NK-92 treated with Interleukin-12 subunit alpha and Interleukin-12 subunit beta, amount 100 ng/mL, for 24 hours (cell line): Measurements from ENCODE around the gene BMF.
"Not testable (repeated sequence)": the region's sequence is repeated elsewhere in the genome, so short reads cannot be mapped to it uniquely, and the experiment has no call there.

Experiments used
- DNase-seq: peaks from one replicate; lab custom pipeline; 2025; lab: John Stamatoyannopoulos, UW

The BMF gene

DNA sequence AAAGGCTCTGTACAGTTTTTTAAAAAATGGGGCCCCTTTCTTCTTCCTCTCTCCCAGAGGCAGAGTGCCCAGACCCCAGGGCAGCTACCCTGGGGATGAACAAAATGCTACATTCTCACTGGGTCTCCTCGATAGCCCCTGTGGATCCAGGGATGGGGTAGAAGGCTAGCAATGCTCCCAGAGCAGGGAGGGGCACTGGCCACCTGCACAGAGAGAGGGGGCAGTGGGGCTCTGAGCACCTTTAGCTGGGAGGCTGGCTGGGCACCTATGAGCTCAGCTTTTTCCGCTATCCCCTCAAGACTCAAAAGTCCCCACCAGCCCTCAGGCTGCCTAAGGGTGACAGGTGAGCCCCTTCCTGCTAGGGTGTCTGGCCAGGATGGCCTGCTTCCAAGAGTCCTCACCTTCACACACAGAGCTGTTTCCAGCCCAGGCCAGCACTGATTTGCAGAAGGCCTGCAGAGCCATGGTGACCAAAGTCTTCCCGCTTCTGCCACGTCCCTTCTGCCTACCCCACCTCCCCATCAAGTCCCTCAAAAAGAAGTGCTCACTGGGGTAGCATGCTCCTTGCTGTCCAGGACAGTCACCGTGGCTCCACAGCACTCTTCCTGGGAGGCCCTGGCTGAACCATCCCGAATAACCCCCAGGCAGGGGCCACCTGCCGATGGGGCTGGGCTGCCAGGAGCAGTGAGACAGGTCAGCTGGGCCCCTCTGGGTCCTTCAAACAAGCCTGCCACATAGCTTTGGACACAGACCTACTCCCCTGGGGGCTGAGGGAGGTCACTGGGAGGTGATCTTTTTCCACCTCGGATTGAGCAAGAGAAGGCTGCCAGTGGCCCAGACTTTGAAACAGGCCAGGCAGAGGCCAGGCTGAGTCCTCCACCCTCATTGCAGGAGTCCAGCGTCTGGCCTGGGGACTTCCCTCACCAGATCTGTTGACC is 20.4 kb downstream of the BMF start:
- no peak for DNase-seq

DNA sequence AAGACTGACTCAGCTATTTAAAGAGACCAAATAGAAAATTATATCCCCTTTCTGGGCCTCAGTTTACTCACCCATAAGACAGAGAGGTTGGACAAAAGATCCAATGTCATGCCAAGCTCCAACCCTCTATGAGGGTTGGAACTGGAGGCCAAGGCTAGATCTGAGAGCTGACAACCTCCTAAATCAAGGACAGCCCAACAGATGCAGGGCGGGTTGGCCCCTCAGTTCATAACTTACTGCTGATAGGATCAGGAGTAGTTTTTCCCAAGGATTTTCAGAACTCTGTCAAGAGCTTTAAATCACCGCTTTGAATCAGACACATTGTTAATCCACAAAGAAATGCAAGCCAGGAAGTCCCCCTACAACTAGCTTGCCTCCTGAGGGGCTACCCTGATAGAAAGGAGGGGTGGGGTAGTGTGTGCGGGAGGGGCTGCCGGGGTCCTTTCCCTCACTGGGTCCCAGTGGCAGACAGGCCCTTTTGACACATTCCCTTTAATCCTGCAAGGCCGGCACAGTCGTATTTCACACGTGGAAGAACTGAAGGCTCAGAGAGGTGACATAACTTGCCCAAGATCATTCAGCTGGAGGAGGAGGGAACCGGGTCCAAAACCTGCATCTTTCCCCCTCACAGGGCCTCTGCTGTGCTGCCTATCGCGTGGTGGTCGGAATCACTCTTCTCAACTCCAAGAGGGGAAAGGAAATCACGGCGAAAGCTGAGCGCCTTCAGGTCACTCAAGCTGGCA is 21.4 kb downstream of the BMF start:
- no peak for DNase-seq

DNA sequence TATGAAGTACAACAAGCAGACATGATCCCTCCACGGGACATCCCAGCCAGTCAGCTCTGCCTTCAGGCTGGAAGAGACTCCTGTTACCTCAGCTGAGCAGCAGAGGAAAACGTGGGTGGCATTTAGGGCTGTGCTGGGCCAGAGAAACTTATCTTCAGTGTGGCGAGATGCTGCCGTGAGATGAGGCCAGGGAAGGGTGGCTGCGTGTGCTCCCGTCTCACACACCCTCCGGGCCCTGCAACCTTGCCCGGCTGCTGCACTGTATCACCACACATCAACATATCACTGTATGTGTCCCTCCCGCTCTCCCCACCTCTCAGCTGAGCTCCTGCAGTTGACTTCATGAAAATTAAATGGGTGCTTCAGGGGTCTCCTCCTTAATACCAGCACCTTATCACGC is 23.4 kb downstream of the BMF start:
- DNase-seq, result no peak

DNA sequence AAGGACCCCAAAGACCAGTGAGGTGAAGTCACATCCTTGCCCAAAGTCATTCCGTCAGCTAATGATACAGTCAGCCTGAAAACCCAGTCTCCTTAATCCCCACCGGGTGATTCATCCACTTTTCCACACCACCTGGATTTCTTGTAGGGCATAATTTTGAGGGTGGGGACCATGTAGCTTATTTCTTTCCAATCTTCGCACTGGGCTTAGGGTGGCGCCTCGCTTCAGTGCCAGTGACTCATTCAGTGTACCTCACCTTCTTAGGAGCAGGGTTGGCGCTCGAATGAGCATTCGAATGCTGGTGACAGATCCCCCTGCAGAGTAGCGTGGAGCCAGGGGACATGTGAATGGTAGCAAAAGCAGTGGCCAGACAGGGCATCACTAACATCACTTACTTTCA is 24.0 kb downstream of the BMF start:
- no peak for DNase-seq

DNA sequence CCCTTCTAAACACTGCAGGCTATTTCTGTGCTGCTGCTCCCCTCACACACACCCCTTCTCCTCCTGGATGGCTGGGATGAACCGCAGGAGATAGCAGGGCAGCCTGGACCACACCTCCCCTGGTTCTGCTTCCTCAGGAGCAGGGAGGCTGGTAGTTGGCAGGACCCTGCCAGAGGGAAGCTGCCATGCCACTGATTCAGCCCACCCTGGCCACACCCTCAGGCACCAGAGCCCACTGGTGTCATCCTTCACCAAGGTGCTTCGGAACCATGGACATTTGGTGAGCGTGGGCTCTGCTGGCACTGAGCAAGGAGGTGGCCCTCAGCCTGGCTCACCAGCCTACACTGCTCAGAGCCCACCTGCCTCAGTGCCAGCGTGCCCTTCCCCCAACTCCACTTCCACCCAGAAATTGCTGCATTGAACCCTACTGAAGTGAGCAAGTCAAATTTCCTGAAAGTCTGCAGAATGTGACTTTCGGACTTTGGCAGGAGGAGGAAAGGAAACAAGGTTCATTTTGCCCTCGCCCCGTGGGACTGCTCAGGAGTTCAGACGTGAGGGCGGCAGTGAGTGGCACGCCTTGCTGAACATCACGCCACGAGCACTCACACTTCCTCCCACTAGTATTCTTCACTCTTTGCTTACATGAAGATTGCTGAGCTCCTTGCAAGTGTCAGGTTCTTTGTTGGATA is 26.3 kb downstream of the BMF start:
- DNase-seq, result no peak

DNA sequence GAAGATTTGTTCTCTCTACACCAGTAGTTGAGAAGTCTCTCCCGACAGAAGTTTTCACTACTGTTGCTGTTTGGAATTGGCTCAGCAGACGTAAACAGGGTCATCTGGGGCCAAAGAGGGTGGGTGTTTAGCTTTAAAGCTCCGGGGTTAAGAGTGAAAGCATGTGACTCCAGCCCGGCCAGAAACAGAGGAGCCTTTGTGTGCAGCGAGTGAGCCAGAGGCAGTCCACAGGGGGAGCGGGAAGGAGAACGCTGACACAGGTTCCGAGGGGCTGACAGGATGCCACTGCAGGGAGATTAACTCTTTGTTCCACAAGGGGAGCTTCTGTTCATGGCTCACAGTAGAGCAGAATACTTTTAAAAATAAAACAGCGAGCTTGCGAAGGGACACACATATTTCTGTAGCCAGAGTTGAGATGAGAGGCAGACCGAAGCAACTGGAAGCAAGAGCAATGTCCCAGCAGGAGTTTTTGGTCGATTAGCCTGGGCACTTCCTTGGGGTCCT is 26.9 kb downstream of the BMF start:
- no peak for DNase-seq

DNA sequence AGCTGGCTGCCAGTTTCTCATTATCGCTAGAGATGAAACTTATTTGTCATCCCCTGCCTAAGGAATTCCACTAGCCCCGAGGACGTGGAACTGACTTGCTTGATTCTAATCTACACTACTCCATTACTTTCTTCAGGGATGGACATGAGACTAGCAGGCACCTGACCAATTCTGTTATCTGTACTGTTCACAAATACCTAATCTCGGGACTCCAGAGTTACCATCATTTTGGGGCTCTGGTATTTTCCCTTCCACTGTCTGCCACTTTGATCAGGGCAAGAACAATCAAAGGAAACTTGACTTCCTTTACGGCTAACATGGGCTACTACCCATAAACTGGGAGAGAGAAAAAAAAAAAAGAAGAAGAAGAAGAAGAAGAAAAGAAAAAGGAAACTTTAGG is 27.8 kb downstream of the BMF start:
- DNase-seq, result no peak

DNA sequence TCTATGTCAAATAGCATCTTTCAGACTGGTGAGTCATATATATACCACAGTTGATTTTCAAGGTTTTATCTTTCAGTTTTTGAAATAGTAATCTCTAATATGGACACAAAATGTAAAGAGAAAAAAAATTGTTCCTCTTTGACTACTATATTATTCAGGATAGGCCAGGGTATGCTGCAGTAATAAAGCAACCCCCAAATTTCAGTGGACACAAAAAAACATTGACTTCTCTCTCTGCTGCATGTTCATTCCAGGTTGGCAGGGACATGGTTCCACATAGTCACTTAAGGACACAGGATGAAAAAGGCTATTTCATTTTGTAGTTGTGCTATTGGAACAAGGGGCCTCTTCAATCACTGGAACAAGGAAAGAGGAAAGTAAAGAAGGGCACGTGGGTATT is 28.6 kb downstream of the BMF start:
- no peak for DNase-seq

DNA sequence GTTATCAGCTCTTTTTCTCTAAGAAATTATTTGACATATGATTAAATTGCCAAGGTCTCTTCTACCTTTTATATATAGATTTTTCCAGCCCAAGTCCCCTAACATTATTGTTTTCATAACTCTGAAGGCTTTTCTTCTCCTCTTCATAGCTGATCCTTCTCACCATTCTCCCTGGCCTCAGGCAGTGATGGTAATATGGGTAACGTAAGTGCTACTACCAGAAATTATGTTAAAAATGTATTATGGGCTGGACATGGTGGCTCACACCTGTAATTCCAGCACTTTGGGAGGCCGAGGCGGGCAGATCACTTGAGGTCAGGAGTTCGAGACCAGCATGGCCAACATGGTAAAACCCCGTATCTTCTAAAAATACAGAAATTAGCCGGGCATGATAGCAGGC is 29.2 kb downstream of the BMF start:
- no peak for DNase-seq

DNA sequence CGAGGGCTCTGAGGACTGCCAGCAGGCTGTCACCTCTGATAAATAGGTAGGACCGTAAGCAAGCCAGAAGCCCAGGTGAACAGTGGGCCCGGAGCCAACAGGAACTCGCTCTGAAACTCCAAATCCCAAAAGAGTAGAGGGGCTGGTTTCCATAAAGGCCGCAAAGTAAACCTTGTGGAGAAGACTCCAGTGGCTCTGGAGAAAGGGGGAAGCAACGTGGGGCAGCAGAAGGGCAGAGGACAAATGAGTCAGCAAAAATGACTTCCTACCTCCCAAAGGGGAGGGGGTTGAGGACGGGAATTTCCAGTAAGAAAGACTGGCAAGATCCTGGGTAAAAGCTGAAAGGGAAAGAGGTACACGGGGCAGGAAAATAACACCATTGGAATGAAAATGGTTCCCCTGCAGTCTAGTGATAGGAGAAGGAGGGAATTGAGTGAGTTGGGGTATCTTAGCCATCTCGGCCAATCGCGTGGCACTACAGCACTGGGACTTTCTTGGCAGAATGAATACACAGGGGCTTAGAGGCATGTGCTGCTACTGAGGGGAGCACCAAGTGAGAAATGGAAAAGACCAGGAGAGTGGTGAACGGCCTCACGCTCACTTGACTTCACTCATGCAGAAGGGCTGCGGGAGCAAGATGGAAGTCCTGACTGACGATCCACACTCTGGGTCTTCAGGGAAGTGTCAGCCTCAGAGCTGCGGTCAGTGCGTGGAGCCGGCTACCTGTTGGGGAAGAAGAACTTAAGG is 33.2 kb downstream of the BMF start:
- DNase-seq, result no peak

DNA sequence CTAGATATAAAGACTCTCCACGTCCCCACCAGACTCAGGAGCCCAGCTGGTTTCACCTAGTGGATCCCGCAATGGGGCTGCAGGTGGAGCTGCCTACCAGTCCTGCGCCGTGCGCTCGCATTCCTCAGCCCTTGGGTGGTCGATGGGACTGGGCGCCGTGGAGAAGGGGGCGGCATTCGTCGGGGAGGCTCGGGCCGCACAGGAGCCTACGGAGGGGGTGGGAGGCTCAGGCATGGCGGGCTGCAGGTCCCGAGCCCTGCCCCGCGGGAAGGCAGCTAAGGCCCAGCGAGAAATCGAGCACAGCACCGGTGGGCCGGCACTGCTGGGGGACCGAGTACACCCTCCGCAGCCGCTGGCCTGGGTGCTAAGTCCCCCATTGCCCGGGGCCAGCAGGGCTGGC is 34.0 kb downstream of the BMF start:
- DNase-seq, result not testable (repeated sequence)

DNA sequence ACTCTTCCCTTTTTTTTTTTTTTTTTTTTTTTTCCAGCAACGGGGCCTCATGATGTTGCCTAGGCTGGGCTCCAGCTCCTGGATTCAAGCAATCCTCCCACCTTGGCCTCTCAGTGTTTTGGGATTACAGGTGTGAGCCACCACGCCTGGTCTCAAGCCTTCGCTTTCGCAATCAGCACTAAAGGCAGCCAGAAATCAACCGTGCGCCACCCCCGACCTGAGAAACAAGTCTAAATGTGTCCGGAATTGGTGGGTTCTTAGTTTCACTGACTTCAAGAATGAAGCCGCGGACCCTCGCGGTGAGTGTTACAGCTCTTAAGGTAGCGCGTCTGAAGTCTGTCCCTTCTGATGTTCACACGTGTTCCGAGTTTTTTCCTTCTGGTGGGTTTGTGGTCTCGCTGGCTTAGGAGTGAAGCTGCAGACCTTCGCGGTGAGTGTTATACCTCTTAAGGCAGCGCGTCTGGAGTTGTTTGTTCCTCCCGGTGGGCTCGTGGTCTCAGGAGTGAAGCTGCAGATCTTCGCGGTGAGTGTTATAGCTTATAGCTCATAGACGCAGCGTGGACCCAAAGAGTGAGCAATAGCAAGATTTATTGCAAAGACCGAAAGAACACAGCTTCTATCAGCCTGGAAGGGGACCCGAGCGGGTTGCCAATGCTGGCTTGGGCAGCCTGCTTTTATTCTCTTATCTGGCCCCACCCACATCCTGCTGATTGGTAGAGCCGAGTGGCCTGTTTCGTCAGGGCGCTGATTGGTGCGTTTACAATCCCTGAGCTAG is 34.8 kb downstream of the BMF start:
- not testable (repeated sequence) for DNase-seq

DNA sequence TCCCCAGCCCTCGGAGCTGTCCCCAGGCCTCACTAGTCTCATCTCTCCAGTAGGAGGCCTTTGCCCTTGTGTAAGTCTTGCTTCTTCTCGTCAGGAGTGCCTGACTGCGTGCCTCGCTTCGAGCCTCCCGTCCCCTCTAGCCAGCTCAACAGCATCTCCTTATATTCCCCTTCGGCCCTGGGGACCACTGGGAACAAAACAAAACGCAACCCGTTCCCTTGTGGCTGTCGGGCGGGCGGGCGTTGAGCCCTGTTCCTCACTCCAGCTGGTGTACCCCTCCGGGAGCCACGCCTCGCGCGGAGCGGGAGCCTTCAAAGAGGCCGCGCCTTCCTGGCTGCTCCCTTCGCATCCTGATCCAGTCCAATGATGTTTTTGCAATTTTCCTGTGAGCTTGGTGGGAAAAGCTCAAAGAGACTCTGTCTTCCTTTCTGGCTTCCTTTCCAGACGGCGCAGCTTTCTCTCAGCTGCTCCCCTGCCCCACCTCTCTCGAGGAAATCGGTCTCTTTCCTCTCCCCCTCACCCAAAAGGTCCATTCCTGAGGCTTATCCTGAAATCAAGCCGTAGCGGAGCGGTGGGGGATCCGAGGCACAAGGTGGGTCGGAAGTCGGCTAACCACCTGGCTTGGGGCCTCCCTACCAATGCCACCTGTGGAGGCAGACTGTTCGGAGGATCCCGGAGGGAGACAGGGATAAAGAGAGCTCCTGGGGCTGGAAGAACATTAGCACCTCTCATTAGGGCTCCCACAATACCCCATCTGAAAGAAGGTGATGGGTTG is 36.3 kb downstream of the BMF start:
- DNase-seq, result no peak

DNA sequence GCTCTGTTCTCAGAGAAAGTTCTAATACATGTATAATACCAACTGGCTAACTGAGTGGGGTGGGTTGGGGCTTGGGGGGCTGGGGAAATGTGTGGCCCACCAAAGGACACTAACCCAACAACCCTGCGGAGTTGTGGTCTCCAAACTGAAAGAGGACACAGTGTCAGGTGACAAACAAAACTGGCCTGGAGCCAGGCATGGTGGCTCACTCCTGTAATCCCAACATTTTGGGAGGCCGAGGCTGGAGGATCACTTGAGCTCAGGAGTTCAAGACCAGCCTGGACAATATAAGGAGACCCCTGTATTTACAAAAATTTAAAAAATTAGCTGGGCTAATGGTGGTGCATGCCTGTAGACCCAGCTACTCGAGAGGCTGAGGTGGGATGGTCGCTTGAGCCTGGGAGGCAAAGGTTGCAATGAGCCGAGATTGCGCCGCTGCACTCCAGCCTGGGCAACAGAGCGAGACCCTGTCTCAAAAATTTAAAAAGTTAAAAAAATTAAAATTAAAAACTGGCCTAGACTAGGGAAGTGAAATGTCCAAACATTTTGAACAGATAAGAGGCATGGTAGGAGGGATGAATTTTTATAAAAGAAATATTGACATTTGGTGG is 38.0 kb downstream of the BMF start:
- DNase-seq, result no peak

DNA sequence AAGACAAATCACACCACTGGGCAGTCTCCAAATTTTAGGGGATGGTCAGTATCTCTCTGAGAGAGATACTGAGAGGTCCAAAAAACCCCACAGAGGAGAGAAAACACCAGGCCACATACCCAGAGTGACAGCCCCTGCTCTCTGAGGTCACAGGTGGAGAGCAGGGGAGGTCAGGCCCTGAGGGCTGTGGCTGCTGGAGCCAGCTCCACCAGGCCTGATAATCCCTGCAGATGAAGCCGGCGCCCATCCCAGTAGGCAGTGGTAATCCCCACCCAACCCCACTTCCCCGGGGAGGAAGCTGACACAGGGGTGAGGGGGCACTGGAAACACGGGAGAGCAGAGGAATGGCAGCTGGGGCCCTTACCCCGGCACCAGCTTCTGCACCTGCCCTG is 38.5 kb downstream of the BMF start:
- DNase-seq, result no peak

DNA sequence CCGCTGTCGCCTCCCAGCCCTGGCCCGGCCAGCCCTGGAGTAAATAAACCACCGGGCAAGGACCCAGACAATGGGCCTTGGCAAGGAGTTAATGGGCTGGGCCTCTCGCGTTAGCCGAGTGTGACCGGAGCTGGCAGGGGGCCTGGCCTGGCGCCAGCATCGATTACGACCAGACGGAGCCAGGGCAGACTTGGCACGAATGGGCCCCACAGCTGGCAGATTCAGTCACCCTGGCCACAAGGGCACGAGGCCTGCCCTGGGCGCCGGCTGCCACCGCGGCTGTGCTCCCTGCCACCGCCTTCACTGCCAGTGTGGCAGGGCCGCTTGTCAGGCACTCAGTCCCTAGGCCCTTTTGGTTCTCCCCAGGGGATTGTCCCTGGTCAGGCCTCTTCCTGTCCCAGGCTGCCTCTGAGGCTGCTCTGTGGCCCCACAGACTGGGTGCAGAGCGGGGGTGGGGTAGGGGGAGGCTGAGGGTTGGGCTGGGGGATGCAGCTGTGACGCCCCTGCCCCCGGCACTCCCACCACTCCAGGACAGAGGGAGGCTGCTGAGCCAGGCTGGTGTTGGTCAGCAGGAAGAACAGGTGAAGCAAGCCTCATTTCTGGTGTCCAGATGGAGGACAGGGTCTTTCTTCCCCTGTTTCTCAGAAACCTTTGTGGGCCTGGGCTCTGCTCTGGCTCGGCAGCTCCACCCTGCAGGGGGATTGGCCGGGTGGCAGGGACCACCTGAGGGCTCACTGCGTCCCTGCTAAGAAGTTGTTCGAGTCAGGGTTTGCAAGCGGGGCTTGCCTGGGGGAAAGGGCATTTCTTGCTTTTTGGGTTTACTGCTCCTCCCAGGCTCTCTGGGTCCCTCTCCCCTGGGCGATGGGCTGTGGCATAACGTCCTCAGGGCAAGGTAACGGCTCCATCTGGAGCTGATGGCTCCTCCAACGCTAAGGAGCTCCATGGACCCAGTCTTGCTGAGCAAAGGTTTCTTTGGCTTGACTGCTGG is 39.2 kb downstream of the BMF start:
- DNase-seq, result no peak

DNA sequence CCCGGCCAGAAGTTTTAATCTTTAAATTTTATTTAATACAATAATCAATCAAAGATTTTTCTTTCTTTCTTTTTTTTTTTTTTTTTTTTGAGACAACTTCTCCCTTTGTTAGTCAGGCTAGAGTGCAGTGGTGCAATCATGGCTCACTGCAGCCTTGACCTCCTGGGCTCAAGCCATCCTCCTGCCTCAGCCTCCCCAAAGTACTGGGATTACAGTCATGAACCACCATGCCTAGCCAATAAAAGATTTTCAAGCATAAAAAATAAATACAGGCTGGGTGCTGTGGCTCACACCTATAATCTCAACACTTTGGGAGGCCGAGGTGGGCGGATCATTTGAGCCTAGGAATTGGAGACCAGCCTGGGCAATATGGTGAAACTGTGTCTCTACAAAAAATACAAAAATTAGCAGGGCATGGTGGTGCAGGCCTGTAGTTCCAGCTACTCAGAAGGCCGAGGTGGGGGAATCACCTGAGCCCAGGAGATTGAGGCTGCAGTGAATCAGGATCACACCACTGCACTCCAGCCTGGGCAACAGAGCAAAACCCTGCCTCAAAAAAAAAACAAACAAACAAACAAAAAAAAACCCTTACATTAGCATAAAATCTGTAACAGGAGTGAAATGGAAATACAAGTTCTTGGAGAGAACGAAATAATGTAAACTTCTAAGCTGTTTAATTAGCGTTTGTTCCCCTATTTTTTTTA is 40.6 kb downstream of the BMF start:
- no peak for DNase-seq

DNA sequence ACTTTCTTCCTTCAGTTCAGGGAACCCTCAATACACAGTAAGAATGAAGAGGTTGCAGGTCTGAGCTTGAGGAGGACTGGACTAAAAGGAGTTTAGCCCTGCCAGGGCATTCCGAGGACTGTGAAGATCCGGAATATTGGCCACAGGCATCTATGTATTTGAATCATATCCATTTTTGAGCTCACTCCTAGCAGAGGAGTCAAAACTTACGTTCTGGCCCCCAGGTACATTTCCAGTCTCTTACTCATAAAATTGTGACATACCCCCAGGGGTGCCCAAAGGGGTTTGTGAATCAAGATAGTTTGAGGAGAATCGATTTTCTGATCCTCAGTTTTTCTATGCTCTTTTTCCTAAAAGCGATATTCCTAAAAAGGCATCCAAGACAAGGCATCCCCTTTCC is 42.1 kb downstream of the BMF start:
- DNase-seq, result no peak
